ENCODE results near the gene VGLL4. TPM values are rescaled to one million over a fixed set of nuclear protein-coding genes. Genes with fewer than 3 reads are reported as not detected.

The VGLL4 gene
- total RNA-seq, 2 donors from 2014 or later: 57.7 to 63.7 TPM

GRCh38 chr3:11651477-11651876 lies 7.8 kb upstream of the VGLL4 start:
- no peaks in the 10 kb centered on the region for H3K4me1 ChIP-seq
- H3K27me3 ChIP-seq: no peaks in the 10 kb centered on the region
- intact Hi-C loops (cut with DNase I): loop anchor here (5.0 to 10.0 kb wide), 2 partner anchors 153 to 274 kb away; no protein-coding TSS in a partner anchor
- H3K4me3 ChIP-seq: no peak overlapping the region
- H3K9me3 ChIP-seq: no peaks in the 10 kb centered on the region
- H3K36me3 ChIP-seq: no peaks in the 10 kb centered on the region
- H3K9ac ChIP-seq (ENCODE audit: low read depth in 2 of 2, low read length in 2 of 2): no peak overlapping the region
- H3K27ac ChIP-seq: no peak overlapping the region
- TF ChIP-seq CTCF (IDR thresholded peaks at IDR 0.05): no peak
- no peak for DNase-seq

GRCh38 chr3:11650391-11650790 lies 6.7 kb upstream of the VGLL4 start:
- no peaks in the 10 kb centered on the region for H3K4me1 ChIP-seq
- intact Hi-C loops (cut with DNase I): loop anchor here (5.0 to 10.0 kb wide), 2 partner anchors 154 to 273 kb away; no protein-coding TSS in a partner anchor
- H3K27me3 ChIP-seq: no peaks in the 10 kb centered on the region
- TF ChIP-seq CTCF (IDR thresholded peaks at IDR 0.05): no peak
- no peaks in the 10 kb centered on the region for H3K9me3 ChIP-seq
- H3K4me3 ChIP-seq: no peak overlapping the region
- H3K9ac ChIP-seq (ENCODE audit: low read depth in 2 of 2, low read length in 2 of 2): no peak overlapping the region
- DNase-seq: no peak
- H3K36me3 ChIP-seq: no peaks in the 10 kb centered on the region
- no peak overlapping the region for H3K27ac ChIP-seq

- H3K4me1 ChIP-seq: no peaks in the 10 kb centered on the region
- no peak overlapping the region for H3K9ac ChIP-seq (ENCODE audit: low read depth in 2 of 2, low read length in 2 of 2)
- no peaks in the 10 kb centered on the region for H3K27me3 ChIP-seq
- DNase-seq: no peak
- TF ChIP-seq CTCF (IDR thresholded peaks at IDR 0.05): no peak
- no peaks in the 10 kb centered on the region for H3K9me3 ChIP-seq
- H3K36me3 ChIP-seq: no peaks in the 10 kb centered on the region
- intact Hi-C loops (cut with DNase I): no loop called here
- H3K4me3 ChIP-seq: no peak overlapping the region
- no peak overlapping the region for H3K27ac ChIP-seq
These were observed 5.0 kb upstream of the VGLL4 start for GRCh38 chr3:11648735-11649134.

GRCh38 chr3:11643201-11643603 lies 513 bp downstream of the VGLL4 start:
- Histone ChIP-seq H3K9me3 (no peaks in the 10 kb centered on the region), H3K4me1 (peaks cover 7% of the 10 kb centered on the region), H3K27ac (peak overlapping the region; percentile 93), H3K4me3 (peak overlapping the region; percentile 57), H3K27me3 (no peaks in the 10 kb centered on the region), H3K9ac (ENCODE audit: low read depth in 2 of 2, low read length in 2 of 2) (peak overlapping the region; percentile 84 to 97), H3K36me3 (no peaks in the 10 kb centered on the region)
- peak; percentile 63 for DNase-seq
- TF ChIP-seq CTCF (IDR thresholded peaks at IDR 0.05): no peak
- intact Hi-C loops (cut with DNase I): no loop called here

GRCh38 chr3:11642431-11643191 lies 1.1 kb downstream of the VGLL4 start:
- H3K27ac ChIP-seq: peak overlapping the region; percentile 93
- intact Hi-C loops (cut with DNase I): no loop called here
- peak; percentile 71 for DNase-seq
- no peaks in the 10 kb centered on the region for H3K27me3 ChIP-seq
- H3K36me3 ChIP-seq: no peaks in the 10 kb centered on the region
- peak overlapping the region; percentile 84 to 97 for H3K9ac ChIP-seq (ENCODE audit: low read depth in 2 of 2, low read length in 2 of 2)
- TF ChIP-seq CTCF (IDR thresholded peaks at IDR 0.05): no peak
- H3K4me3 ChIP-seq: peak overlapping the region; percentile 57
- H3K4me1 ChIP-seq: peaks cover 7% of the 10 kb centered on the region
- no peaks in the 10 kb centered on the region for H3K9me3 ChIP-seq
